Measurements from ENCODE around the gene SLC10A7.

Gene SLC10A7

GRCh38 chr4:146439437-146439836 is 82.3 kb downstream of the SLC10A7 start:
- DNase-seq (ENCODE audit: low spot score): no peak

- DNase-seq (ENCODE audit: low spot score): no peak
These were observed 84.0 kb downstream of the SLC10A7 start for GRCh38 chr4:146437778-146438177.

GRCh38 chr4:146436423-146437162 is 85.1 kb downstream of the SLC10A7 start:
- no peak for DNase-seq (ENCODE audit: low spot score)

GRCh38 chr4:146435962-146436361 is 85.8 kb downstream of the SLC10A7 start:
- no peak for DNase-seq (ENCODE audit: low spot score)

GRCh38 chr4:146432065-146432464 is 89.7 kb downstream of the SLC10A7 start:
- no peak for DNase-seq (ENCODE audit: low spot score)

- no peak for DNase-seq (ENCODE audit: low spot score)
These were observed 93.4 kb downstream of the SLC10A7 start for GRCh38 chr4:146428298-146428697.

- no peak for DNase-seq (ENCODE audit: low spot score)
These were observed 103.9 kb downstream of the SLC10A7 start for GRCh38 chr4:146417822-146418221.

- no peak for DNase-seq (ENCODE audit: low spot score)
These were observed 105.9 kb downstream of the SLC10A7 start for GRCh38 chr4:146415829-146416228.

GRCh38 chr4:146407669-146408084 is 114.1 kb downstream of the SLC10A7 start:
- no peak for DNase-seq (ENCODE audit: low spot score)

GRCh38 chr4:146407257-146407656 is 114.5 kb downstream of the SLC10A7 start:
- no peak for DNase-seq (ENCODE audit: low spot score)

- no peak for DNase-seq (ENCODE audit: low spot score)
These were observed 120.5 kb downstream of the SLC10A7 start for GRCh38 chr4:146401274-146401673.

- no peak for DNase-seq (ENCODE audit: low spot score)
These were observed 122.8 kb downstream of the SLC10A7 start for GRCh38 chr4:146398896-146399445.

GRCh38 chr4:146398404-146398803 is 123.3 kb downstream of the SLC10A7 start:
- DNase-seq (ENCODE audit: low spot score): no peak

- no peak for DNase-seq (ENCODE audit: low spot score)
These were observed 132.2 kb downstream of the SLC10A7 start for GRCh38 chr4:146389561-146389960.

- no peak for DNase-seq (ENCODE audit: low spot score)
These were observed 139.5 kb downstream of the SLC10A7 start for GRCh38 chr4:146382194-146382593.

GRCh38 chr4:146381263-146381872 is 140.4 kb downstream of the SLC10A7 start:
- no peak for DNase-seq (ENCODE audit: low spot score)

GRCh38 chr4:146379744-146380143 is 142.0 kb downstream of the SLC10A7 start:
- DNase-seq (ENCODE audit: low spot score): no peak

- no peak for DNase-seq (ENCODE audit: low spot score)
These were observed 149.9 kb downstream of the SLC10A7 start for GRCh38 chr4:146371812-146372211.

GRCh38 chr4:146370841-146371240 is 150.9 kb downstream of the SLC10A7 start:
- no peak for DNase-seq (ENCODE audit: low spot score)

- DNase-seq (ENCODE audit: low spot score): no peak
These were observed 152.3 kb downstream of the SLC10A7 start for GRCh38 chr4:146369446-146369845.

- no peak for DNase-seq (ENCODE audit: low spot score)
These were observed 153.5 kb downstream of the SLC10A7 start for GRCh38 chr4:146368209-146368608.

- DNase-seq (ENCODE audit: low spot score): no peak
These were observed 154.4 kb downstream of the SLC10A7 start for GRCh38 chr4:146367347-146367746.

- no peak for DNase-seq (ENCODE audit: low spot score)
These were observed 162.0 kb downstream of the SLC10A7 start for GRCh38 chr4:146359771-146360170.

Measured in AG08396 (cell line).